NCI-H1930 (cell line): Measurements from ENCODE around the gene ANKRD52.

Experiments used
- DNase-seq, 2 experiments: peaks; one replicate each; lab custom pipeline; 2025; lab: John Stamatoyannopoulos, UW

Gene ANKRD52

GRCh38 chr12:56241424-56242303 lies 16.5 kb downstream of the ANKRD52 start:
- no peak for DNase-seq

DNA sequence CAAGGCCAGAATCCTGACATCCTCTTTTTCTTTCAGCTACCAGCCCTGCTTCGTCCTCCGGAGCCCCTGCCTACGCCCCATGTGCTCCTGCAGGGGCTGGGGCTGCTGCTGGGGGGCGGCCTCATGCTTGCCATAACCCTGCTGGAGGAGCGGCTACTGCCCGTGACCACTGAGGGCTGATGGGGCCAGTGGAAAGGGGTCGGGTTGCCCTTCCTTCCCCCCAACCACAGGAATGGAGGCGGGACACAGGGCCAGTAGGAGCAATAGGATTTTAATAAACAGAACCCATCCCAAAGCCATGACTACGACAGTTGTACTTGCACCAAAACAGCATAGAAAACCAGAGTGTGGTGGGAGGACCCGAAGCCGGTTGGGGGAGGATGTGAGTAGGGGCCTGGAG lies 20.6 kb downstream of the ANKRD52 start:
- no peak for DNase-seq

GRCh38 chr12:56236985-56237384 lies 21.2 kb downstream of the ANKRD52 start:
- no peak for DNase-seq

- no peak for DNase-seq
Measured at GRCh38 chr12:56236091-56236490, 22.1 kb downstream of the ANKRD52 start.

- DNase-seq, result no peak
Measured at GRCh38 chr12:56234746-56235436, 23.3 kb downstream of the ANKRD52 start.

- DNase-seq, result no peak
Measured at GRCh38 chr12:56231184-56231582, 27.0 kb downstream of the ANKRD52 start.

- no peak for DNase-seq
Measured at GRCh38 chr12:56230432-56231183, 27.6 kb downstream of the ANKRD52 start.

- no peak for DNase-seq
Measured at GRCh38 chr12:56229916-56230431, 28.2 kb downstream of the ANKRD52 start, which contains the start of gene SLC39A5. Gene SLC39A5, plus strand, starts transcription at chr12:56230051. Its CDS starts 1,224 bp downstream, at chr12:56231275.

- no peak for DNase-seq
Measured at GRCh38 chr12:56229082-56229481, 29.1 kb downstream of the ANKRD52 start.

DNA sequence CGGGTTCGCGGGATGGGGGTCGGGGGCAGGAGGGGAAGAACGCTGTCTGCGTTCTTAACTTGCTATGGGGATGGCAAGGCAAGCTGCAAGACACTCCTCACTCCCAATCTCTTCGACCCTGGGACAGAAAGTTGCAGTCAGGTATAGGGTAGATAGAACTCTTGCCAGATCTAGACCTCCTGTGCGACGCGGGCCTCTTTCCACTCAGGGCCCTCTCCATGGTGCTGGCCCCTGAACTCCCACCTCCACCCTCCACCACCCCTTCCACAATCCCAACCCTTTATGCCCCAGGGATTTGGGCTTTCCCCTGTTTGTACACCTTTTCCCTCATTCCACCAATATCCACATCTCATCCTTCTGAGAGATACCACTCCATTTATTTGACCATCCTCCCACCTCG lies 33.2 kb downstream of the ANKRD52 start:
- no peak for DNase-seq

DNA sequence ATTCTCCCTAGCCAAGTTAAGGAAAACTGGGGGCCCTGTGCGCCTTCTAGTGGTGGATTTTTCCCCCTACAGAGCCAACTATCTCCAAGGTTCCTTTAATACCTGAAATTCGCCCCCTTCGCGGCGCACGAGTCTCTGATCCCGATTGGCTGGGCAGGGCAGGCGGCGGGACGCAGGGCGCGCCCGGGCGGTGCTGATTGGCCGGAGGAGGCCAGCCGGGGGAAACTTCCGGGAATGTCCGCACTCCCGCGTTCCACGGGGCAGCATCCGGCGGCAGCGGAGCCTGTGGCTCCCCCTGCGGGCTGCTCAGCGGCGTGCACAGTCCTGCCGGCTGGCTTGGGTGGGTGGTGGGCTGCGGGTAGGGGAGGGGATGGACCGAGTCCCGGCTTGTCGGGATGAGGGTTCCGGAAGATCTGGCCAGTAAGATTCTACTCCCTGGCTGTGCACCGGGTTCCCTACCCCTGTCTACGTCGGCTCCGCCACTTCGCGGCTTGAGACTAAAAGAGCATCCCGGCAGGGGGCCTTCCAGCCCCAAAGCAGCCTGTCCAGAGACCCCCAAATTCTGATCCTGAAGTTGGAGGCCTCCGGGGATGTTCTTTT lies 34.0 kb downstream of the ANKRD52 start, which contains the start of gene NABP2:
Gene NABP2 (plus strand): TSS at position 241 of the 600 bp plus-strand sequence. CDS start 515 bp downstream, outside the sequence.
- DNase-seq, result peak; percentile 95 to 97

DNA sequence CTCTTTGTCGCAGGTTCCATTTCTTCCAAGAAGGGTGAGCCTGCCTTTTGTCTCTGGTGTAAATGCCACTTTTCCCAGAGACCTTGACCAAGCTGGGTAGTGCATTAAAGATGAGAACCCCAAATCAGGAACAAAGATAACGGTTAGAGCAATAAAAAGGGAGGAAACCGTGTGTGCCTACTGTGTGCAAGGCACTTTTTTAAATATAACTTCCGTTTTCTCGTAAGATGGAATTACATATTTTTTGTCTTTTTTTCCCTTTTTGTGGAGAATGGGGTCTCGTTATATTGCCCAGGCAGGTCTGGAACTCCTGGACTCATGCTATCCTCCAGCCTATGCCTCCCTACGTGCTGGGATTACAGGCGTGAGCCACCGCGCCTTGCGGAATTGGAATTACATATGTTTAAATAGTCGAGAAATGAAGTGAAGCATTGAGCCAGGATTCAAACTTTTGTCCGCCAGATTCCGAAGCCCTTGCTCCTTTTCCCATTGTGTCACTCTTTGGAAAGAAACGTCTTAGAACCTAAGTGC lies 34.5 kb downstream of the ANKRD52 start:
- no peak for DNase-seq

GRCh38 chr12:56222531-56222895 lies 35.7 kb downstream of the ANKRD52 start:
- DNase-seq, result no peak

DNA sequence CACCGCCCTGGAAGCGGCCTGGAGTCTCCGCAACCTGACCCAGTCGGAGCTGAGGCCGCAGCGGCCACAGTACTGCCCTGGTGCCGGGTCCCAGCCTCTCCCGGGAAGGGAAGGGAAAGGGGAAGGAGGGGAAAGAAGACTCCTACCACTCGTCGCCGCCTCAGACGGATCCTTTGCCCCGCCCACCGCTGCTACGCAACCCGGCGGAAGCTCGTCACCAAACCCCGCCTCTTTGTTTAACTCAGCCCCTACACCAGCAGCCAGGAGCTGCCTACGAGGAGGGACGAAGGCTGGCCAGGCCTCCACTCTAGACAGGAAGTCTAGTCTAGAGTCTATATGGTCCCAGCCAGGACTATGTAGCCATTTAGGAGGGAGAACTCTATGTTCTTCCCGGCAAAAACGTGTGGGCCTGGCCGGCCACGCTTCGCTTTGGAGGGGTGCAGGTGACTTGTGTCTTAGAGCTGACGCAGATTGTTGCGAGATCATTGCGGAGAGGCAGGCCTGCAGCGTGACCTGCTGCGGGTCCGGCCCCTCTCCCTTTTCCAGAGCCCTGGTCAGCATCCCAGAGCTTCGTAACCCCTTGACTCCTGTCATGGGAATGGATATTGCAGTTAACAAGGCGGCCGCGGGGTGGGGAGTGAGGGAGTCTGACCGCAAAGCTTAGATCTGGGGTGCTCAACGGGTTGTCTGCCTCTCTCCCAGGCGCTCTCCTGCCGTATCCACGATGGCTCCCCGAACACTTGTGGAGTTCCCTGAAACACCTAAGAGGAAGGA lies 36.2 kb downstream of the ANKRD52 start, which contains the start of gene RNF41:
Gene RNF41 (minus strand): TSS at position 166 of the 774 bp plus-strand sequence. CDS start 7,875 bp downstream, outside the sequence.
- peak; percentile 90 to 91 for DNase-seq

GRCh38 chr12:56221232-56221756 lies 36.9 kb downstream of the ANKRD52 start:
- DNase-seq, result no peak

DNA sequence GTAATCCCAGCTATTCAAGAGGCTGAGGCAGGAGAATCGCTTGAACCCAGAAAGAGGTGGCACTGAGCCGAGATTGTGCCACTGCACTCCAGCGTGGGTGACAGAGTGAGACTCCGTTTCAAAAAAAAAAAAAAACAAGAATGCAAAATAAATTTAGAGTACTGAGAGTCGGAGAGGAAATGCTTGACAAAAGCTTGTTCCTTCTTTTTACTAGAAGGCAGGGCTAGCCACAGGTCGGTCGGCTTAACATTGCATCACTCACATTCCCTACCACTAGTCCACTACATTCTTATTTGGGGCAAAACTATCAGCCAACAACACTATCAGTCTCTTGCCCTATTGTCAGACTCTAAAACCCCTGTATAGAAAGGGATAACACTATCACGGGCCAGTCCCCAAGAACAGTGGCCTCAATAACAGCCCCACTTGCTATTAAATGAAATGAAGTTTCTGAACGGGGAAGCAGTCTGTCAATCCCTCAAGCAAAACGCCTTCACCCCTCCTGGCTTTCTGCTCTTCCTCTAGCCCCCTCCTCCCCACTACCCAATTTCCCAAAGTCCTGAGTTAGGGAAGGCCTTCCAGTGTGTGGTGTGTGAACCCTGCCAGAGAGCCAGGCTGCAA lies 37.5 kb downstream of the ANKRD52 start:
- no peak for DNase-seq

DNA sequence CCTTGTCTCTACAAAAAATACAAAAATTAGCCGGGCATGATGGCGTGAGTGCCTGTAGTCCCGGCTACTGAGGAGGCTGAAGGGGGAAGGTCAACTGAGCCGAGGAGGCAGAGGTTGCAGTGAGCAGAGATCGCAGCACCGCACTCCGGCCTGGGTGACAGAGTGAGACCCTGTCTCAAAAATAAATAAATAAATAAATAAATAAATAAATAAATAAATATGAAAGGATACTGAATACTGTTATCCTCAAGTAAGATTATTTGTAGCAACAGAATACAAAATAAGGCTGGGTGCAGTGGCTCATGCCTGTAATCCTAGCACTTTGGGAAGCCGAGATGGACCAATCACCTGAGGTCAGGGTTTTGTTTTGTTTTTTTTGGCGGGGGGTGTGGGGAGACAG lies 38.3 kb downstream of the ANKRD52 start:
- no peak for DNase-seq

DNA sequence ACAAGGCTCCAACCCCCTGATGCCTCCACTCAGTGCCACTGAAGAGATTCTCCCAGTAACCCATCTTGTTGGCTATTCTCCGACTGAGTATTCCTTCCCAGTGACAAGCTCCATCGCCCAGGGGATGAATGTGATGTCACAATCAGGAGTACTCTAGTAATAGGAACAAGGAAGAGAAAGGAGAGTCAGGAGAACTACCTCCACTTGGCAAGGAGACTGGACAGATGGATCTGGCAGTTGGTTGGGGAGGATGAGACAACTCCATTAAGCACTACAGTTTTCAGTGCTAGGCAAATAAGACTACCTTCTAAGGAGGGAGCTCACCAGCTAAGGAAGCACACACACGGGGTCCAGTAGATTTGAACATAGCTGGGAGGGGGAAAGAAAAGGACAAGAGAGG lies 41.7 kb downstream of the ANKRD52 start:
- no peak for DNase-seq

- DNase-seq, result no peak
Measured at GRCh38 chr12:56213878-56214277, 44.3 kb downstream of the ANKRD52 start.

DNA sequence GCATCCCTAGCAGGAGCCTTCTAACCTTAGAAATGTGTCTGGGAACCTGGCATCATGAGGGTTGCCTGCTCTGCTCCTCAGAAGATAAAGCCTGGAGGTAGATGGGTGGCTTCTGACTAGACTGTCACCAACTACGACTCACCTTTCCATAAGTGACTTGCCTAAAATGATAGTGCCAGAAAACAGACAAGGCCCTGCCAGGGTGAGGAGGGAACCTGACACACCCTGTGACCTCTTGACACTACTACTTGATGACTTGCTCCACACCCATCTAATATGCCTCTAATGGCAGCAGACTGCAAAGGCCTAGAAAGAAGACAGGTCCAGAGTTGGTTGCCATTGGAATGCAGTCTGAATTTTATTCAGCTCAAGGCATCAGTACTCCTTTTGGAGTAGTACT lies 45.8 kb downstream of the ANKRD52 start:
- no peak for DNase-seq
